CD4-positive, alpha-beta T cell treated with Interleukin-15 for 4 hours (primary cell): ENCODE results near the gene GLRX.

Experiments
- DNase-seq: peaks from one replicate; pipeline ENCODE4 v3.0.0-alpha.2; 2020; ENCODE audit warnings: low spot score

The GLRX gene

DNA sequence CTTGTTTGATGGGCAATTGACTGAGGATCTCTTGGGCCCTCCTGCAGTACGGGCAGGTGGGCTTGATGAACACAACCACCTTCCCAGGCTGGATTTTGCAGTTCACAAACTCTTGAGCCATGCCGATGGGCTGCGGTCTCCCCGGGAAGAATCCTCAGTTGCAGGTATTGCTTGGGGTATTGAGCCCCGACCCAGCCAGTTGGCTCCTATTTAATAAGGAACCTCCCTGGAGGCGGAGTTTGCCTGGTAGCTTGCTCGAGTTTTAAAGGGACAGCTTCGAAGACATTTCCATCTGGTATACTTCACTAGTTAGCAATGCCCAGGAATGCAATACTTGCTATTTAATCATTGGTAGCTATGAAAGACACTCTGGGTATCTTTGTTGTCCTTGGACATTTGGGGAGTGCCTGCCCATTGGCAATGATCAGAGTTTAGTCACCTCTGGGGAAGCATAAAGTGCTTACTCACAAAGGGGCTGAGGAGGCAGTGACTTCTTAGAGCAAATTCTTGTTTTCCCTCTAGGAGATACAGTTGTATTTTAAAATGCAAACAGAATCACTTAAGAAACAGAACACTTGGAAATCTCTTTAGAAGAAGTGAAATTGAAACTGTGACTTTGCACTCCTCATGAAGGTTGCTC is at the start of gene GLRX:
TSS of gene GLRX (minus strand) at position 185 of the 640 bp plus-strand sequence. CDS start at position 121, 64 bp downstream.
- DNase-seq: peak; percentile 66

DNA sequence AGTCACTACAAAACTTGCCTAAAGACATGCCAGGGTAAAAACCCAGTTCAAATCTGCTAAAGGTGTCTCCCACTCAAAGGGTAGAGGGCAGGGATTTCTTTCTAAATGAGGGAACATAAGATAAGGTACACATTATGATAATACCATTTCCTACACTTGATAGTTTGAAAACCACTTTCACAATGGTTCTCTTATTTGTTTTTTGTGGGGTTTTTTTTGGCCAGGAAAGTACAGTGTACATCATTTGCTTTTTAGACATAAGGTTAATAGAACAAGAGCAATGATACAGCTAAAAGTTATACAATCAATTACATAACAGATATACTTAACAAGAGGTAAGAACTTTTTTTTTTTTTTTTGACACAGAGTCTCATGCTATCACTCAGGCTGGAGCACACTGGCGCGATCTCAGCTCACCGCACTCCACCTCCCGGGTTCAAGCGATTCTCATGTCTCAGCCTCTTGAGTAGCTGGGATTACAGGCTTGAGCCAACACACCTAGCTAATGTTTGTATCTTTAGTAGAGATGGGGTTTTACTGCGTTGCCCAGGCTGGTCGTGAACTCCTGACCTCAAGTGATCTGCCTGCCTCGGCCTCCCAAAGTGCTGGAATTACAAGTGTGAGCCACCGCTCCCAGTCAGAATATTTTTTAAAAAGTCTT is 48.8 kb upstream of the GLRX start:
- DNase-seq: no peak

- peak; percentile 31 for DNase-seq
Measured at GRCh38 chr5:95870105-95870672, 47.7 kb upstream of the GLRX start.

- DNase-seq: peak; percentile 31
Measured at GRCh38 chr5:95869173-95869855, 46.8 kb upstream of the GLRX start.

DNA sequence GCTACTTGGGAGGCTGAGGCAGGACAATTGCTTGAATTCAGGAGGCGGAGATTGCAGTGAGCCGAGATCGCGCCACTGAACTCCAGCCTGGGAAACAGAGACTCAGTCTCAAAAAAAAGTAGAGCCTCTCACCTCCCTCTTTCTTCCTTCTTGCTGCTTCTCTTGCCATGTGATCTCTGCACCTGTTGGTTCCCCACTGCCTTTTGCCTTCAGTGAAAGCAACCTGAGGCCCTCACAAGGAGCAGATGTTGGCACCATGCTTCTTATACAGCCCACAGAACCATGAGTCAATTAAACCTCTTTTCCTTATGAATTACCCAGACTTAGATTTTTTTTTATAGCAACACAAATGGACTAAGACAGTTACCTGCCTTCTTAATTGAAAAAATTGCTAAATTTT is 45.6 kb upstream of the GLRX start:
- no peak for DNase-seq

DNA sequence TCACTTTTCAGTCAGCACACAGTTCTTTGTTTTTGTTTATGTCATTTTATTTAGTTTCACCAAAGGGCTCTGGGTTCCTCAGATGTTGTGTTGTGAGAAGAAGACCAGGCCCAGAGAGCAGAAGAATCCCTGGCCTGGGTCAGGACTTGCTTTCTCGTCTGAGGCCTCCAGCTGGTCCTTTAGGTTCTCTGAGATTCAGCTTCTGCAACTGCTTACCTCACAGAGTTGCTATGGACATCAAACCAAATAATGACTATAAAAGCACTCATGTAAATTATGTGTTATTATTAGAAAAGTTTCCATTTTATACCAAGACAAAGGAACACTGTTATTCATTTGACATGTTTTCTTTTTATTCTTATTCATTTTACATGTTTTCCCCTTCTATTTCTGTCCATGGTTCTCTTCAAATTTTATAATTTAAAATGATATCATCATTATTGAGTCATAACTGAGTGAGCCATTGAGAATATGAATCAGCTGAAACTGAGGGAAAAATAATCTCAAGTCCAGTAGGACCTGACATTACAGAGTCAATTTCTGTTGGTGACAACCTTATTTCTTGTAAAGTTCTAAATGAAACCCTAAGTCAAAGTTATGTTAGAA is 44.0 kb upstream of the GLRX start:
- no peak for DNase-seq

- no peak for DNase-seq
Measured at GRCh38 chr5:95864944-95865504, 42.5 kb upstream of the GLRX start.

- no peak for DNase-seq
Measured at GRCh38 chr5:95864456-95864855, 41.9 kb upstream of the GLRX start.

DNA sequence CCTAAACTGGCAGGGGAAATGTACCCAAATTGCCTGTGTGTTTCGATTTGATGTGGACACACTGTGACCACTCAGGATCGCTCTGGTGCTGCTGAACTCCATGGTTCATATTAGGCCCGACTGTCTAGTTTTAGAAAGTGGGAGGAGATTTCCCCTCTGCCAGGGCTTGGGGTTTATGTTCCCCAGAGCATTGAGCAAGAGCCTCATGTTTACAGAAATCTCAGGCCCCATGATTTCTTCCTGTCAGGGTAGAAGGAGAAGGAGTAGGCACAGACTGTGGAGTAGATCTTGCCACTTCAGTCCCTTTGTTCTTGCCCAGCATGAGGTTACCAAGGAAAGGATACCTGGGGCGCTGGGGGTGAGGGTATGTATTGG is 40.8 kb upstream of the GLRX start:
- DNase-seq: no peak

GRCh38 chr5:95862671-95863382 is 40.3 kb upstream of the GLRX start:
- DNase-seq: peak; percentile 14

DNA sequence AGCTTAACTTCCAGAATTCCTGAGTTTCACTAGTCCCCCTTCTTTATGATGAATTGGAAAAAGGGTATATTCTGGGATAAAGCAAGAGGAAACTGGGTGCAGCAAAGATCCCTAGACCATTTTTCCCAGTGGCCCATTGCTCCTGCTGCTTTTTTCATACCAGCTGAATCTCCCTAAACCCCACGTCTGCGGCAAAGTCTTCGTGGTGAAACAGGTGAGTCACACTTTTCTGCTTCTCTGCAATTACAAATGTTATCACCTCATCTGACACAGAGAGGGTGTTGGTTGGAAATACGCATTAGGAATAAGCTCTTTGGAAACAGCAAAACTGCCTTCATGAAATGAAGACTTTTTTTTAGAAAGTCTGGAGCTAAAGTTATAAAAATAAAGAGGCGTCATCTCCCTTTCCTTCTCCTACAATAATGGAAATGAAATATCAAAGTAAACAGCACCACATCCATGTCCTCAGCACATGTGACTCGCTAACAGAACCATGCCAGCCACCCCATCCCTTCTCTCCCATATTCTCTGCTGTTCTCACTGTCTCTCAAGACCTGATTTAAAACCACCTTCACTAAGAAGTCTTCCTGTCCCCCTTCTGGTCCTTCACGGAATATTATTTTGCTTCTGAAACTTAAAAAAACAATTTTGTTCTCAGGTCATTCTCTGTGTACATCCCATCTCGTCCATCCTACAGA is 39.5 kb upstream of the GLRX start:
- DNase-seq: peak; percentile 23

DNA sequence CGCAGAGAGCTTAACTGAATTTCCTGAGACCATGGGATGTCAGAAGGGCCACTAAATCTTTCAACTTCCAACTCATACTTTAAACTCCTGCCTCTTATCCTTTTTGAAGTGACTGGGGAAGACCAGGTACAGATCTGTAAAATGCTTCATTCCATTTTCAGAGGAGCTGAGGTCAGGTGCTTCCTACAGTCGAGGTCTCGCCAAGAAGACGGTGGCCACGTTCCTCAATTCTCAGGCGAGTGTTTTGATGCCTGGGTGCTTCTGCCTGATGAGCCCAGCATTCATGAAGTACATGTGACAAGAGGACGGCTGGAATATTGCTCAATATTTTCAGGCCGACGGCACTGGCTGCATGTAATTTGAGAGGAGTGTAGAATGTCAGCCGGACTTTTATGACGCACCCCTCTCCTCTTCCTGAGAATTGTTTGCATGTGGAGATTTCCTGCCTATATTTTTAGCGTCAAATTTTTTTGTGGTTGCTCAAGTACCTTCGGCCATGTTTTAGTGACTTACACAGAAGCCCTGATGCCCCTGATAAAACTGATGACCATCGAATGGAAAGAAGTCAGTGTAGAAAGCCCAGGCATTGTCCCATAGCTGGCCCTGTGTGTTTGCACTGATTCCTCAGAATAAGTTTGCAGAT is 38.8 kb upstream of the GLRX start:
- no peak for DNase-seq

GRCh38 chr5:95859661-95860060 is 37.1 kb upstream of the GLRX start:
- no peak for DNase-seq

GRCh38 chr5:95858661-95859595 is 36.4 kb upstream of the GLRX start:
- DNase-seq: peak; percentile 88

GRCh38 chr5:95858023-95858461 is 35.5 kb upstream of the GLRX start:
- no peak for DNase-seq

GRCh38 chr5:95857185-95857945 is 34.8 kb upstream of the GLRX start:
- no peak for DNase-seq

DNA sequence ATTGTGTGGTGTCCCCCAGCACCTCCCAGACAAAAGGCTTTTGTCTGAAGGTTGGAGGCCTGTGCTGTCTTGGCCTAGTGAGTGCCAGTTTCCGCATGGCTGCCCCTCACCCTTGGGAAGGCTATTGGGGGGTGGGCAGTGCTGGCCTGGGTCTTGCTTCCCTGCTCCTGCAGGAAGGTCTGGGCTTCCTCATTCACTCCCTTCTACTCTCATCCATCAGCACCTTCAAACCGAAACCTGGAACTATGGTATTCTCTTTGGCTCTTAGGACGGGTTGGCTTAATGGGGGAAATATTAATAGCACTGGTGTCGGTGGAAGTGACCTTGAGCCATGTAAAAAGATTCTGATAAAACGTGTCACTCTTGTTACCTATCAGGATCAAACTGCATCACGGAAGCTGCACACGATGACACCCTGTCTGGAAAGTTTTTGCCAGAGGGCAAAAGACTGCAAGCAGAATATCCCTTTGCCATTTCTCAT is 34.0 kb upstream of the GLRX start:
- no peak for DNase-seq

GRCh38 chr5:95853490-95853889 is 31.0 kb upstream of the GLRX start:
- no peak for DNase-seq
